ENCODE measurements around the gene SHC4.

Gene SHC4

DNA sequence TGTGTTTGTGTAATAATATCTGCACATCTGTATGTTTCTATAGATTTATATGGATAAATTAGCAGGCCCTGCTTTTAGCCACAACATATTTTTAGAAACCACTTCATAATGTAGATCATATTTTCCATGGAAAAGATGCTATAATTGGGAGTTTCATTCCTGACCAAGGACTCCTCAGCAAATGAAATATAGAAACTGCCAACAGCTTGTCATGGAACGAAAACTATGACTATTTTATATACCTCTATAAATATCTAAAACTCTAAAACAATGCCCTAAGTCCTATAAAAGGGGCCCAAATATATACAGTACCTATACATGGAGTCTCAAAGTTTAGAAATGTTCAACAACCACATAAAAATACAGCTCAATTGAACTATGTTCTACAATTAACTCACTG is 57.9 kb downstream of the SHC4 start:
- no peak overlapping the region for H3K27ac ChIP-seq
- no peak for TF ChIP-seq ZFX (IDR thresholded peaks at IDR 0.05; ENCODE audit: borderline replicate concordance)
- TF ChIP-seq, protein P1, sequence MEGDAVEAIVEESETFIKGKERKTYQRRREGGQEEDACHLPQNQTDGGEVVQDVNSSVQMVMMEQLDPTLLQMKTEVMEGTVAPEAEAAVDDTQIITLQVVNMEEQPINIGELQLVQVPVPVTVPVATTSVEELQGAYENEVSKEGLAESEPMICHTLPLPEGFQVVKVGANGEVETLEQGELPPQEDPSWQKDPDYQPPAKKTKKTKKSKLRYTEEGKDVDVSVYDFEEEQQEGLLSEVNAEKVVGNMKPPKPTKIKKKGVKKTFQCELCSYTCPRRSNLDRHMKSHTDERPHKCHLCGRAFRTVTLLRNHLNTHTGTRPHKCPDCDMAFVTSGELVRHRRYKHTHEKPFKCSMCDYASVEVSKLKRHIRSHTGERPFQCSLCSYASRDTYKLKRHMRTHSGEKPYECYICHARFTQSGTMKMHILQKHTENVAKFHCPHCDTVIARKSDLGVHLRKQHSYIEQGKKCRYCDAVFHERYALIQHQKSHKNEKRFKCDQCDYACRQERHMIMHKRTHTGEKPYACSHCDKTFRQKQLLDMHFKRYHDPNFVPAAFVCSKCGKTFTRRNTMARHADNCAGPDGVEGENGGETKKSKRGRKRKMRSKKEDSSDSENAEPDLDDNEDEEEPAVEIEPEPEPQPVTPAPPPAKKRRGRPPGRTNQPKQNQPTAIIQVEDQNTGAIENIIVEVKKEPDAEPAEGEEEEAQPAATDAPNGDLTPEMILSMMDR (IDR thresholded peaks at IDR 0.05): no peak

DNA sequence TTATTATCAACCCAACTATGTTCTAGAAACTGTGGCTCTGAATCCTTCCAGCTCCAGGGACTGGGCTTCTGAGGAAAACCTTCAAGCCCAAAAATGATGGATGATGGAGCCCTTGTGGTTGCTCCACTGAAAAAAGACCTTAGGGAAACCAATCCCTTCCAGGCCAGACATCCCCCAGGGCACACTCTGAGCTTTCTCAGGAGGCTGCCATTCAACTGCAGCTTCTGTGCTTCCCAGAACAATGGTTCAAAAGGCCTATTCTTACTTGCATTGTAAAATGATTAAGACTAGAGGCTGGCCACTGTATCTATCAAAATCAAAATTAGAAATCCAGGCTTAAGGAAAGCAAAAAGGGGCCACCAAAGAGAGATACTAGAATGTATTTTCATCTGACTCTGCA is 58.5 kb downstream of the SHC4 start:
- TF ChIP-seq, protein P1 (IDR thresholded peaks at IDR 0.05): no peak
- no peak for TF ChIP-seq ZFX (IDR thresholded peaks at IDR 0.05; ENCODE audit: borderline replicate concordance)
- no peak overlapping the region for H3K27ac ChIP-seq

DNA sequence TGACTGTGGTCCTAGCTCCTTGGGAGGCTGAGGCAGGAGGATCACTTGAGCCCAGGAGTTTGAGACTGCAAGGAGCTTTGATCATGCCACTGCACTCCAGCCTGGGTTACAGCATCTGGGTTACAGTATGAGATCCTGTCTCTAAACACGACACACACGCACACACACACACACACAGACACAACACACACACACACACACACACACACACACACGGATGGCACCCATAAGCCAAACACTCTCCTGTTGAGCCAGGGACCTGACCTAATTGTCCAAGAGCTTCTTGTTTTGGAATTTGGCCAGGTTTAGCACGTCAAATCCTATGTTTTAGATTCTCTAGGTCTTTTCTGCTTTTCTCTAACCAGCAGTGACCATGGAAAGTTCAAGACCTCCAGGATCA is 59.0 kb downstream of the SHC4 start:
- H3K27ac ChIP-seq: no peak overlapping the region
- TF ChIP-seq ZFX (IDR thresholded peaks at IDR 0.05; ENCODE audit: borderline replicate concordance): no peak
- TF ChIP-seq, protein P1 (IDR thresholded peaks at IDR 0.05): no peak

DNA sequence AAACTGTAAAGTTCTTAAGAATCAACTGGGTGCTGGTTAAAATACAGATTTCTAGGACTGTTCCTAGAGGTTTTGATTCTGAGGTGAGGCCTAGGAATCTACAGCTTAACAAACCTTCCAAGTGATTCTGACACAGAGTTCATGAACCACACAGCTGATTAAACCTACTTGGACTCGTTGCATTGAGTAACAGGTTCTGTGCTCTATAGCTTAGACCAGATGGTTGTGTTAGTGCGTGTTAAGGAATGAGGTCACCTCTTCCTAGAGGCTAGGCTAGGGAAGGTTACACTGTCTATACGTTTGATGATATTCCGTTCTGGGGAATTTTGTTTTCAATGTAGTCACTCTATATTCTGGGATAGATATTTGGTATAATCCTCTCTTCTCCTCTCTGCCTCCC is 63.9 kb downstream of the SHC4 start:
- TF ChIP-seq ZFX (IDR thresholded peaks at IDR 0.05; ENCODE audit: borderline replicate concordance): no peak
- TF ChIP-seq, protein P1 (IDR thresholded peaks at IDR 0.05): no peak
- no peak overlapping the region for H3K27ac ChIP-seq

DNA sequence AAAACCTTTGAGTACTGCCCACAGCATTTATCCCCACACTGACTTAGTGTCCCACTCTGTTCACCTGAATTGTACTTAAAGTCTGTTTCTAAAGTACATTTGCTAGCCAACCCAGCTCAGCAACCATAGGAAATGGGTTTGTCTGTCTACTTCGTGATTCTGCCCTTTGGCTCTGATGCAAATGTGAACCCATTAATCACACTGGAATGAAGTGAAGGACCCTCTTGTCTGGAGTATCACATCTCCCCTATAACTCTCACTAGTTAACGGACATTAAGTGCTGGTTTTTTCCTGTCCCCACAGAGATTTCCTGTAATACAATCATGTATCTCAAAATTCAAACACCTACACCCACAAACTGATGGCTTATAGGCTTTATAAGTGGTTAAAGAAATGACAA is 65.3 kb downstream of the SHC4 start:
- H3K27ac ChIP-seq: no peak overlapping the region
- no peak for TF ChIP-seq ZFX (IDR thresholded peaks at IDR 0.05; ENCODE audit: borderline replicate concordance)
- TF ChIP-seq, protein P1 (IDR thresholded peaks at IDR 0.05): no peak

DNA sequence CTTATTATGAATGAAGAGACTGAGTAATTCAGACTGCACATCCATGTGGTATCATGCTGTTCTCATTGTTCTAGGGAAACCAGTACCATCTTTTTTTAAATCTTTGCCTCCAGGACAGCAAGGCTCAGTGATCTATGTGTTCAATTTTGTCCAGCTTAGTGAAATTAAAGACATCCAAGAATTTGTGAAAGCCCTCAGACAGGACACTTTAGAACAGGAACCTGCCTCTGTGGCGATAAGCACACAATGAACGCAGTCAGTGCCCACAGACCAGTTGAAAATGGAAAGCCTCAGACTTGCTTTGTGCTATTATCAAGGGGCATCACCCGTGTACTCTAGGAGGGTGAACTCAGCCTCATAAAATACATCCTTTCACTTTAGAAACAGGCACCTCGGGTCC is 65.7 kb downstream of the SHC4 start:
- no peak for TF ChIP-seq ZFX (IDR thresholded peaks at IDR 0.05; ENCODE audit: borderline replicate concordance)
- TF ChIP-seq, protein P1 (IDR thresholded peaks at IDR 0.05): no peak

DNA sequence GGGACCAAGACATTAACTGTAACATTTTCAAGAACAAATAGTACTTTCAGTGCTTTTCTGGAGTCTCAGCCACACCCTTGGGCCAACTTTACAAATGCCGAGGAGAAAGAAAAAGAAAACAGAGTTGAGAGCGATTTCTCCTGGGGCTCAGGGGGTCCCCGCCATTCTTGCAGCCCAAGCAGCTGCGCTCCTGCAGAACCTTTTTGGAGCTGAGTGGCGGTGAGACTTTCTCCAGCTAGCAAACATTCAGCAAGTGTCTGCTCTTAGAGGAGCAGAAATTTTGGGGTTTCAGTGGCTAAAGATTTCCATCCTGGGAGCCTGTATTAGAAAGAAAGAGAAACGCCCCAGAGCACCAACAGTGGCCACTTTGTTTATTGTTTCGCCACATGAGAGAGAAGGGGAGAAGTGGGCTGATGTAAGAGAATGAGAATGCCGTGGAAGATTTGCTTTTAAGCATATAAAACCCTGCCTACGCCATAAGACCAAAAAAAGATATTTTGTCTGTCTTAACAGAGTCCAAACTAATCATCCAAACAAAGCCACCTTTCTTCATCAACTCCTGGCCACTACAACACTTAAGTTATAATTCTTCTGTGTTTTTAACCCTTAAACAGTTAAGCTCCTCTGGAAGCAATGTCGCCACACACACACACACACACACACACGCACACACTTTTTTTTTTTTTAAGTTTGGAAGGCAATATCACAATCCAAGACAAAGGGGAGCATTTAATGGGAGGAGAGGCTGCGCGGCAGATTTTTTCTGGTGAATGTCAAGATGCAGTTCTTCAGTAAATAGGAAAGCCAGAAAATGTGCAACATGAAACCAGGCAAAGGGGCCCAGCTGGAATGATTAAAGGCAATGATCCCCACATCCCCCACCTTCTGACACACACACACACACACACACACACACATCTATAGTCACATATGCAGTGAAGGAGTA is 66.6 kb downstream of the SHC4 start:
- TF ChIP-seq, protein P1 (IDR thresholded peaks at IDR 0.05): no peak
- no peak for TF ChIP-seq ZFX (IDR thresholded peaks at IDR 0.05; ENCODE audit: borderline replicate concordance)
- H3K27ac ChIP-seq: no peak overlapping the region

More for the DNA sequence above, 65.7 kb downstream of the SHC4 start:
- H3K27ac ChIP-seq: no peak overlapping the region

All from 22Rv1 (cell line).